Hematopoietic multipotent progenitor cell treated with erythropoietin and hydrocortisone succinate and interleukin-3 and kit ligand, for 6 days (in vitro differentiated cells): ENCODE measurements around the gene RAB44.

ENCODE experiments used
- DNase-seq: peaks from one replicate; pipeline ENCODE4 v3.0.0-alpha.2; 2015

RAB44 gene

GRCh38 chr6:36670271-36670670, 27.4 kb upstream of the RAB44 start:
- DNase-seq: no peak

- no peak for DNase-seq
These were observed 25.8 kb upstream of the RAB44 start for GRCh38 chr6:36671687-36672375.

GRCh38 chr6:36673882-36674281, 23.7 kb upstream of the RAB44 start:
- no peak for DNase-seq

- no peak for DNase-seq
These were observed 22.7 kb upstream of the RAB44 start for GRCh38 chr6:36674942-36675341.

GRCh38 chr6:36676141-36677058, 21.2 kb upstream of the RAB44 start:
- no peak for DNase-seq

- DNase-seq: no peak
These were observed 20.4 kb upstream of the RAB44 start for GRCh38 chr6:36677059-36677749.

GRCh38 chr6:36677753-36678487, 19.7 kb upstream of the RAB44 start:
- no peak for DNase-seq

- peak; percentile 90 for DNase-seq
These were observed 19.1 kb upstream of the RAB44 start, which contains the start of gene CDKN1A for GRCh38 chr6:36678488-36679042. CDKN1A (plus strand) TSS chr6:36678714; CDS start chr6:36684102, 5,388 bp downstream.

- peak; percentile 23 for DNase-seq
These were observed 18.4 kb upstream of the RAB44 start for GRCh38 chr6:36679043-36679833.

- DNase-seq: peak; percentile 40
These were observed 15.1 kb upstream of the RAB44 start for GRCh38 chr6:36682328-36683144.

- DNase-seq: no peak
These were observed 14.4 kb upstream of the RAB44 start for GRCh38 chr6:36683145-36683655.

GRCh38 chr6:36683656-36684446, 13.8 kb upstream of the RAB44 start:
- no peak for DNase-seq

GRCh38 chr6:36684447-36684812, 13.2 kb upstream of the RAB44 start:
- no peak for DNase-seq

- no peak for DNase-seq
These were observed 12.3 kb upstream of the RAB44 start for GRCh38 chr6:36685166-36685924.

GRCh38 chr6:36685926-36686667, 11.5 kb upstream of the RAB44 start:
- peak; percentile 63 for DNase-seq

- no peak for DNase-seq
These were observed 10.7 kb upstream of the RAB44 start for GRCh38 chr6:36686668-36687513.
